GM04504 (cell line): ENCODE data around the gene RAB11FIP4.

ENCODE experiments used
- DNase-seq: peaks from one replicate; pipeline ENCODE4 v3.0.0-alpha.2; 2012; ENCODE audit warnings: low read depth

RAB11FIP4 gene

GRCh38 chr17:31459716-31460115 lies 68.2 kb downstream of the RAB11FIP4 start:
- DNase-seq: no peak

DNA sequence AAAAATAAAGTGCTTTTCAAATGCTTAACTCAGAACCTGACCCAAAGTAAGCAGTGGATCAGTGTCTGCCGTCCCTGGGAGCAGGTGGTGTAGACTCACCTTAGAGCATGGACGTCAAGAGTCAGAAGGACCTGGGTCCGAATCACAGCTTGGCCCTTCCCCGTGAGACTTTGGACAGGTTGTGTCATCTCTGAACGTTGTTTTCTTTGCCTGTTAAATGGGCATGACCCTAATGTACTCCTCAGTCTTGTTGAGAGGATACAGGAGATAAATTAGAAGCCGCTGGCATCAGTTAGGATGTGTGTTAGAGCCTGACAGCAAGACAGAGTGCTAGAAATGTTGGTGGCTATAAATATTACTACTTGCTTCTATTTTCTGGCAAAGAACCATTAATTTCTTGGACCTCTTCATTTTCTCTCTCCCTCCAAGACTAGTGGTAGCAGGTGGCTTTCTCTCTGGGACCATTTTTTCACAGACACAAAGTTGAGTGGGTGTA lies 68.8 kb downstream of the RAB11FIP4 start:
- DNase-seq: no peak

GRCh38 chr17:31461227-31461810 lies 69.8 kb downstream of the RAB11FIP4 start:
- DNase-seq: no peak

DNA sequence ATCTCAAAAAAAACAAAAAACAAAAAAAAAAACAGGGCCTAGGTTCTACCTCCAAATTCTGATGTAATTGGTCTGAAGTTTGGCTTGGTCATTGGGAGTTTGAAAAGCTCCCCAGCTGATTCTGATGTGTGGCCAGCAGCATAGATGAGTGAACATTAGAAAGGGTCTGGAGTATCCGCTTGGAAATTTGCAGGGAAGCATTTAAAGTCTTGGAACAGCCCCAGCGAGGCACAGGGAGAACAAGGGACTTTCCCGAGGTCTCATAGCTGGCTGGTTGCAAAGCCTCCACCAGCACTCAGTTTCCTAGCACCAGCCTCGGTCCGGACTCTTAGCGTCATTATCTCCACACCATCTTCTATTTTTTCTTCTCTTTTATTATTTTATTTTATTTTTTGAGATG lies 70.8 kb downstream of the RAB11FIP4 start:
- no peak for DNase-seq

DNA sequence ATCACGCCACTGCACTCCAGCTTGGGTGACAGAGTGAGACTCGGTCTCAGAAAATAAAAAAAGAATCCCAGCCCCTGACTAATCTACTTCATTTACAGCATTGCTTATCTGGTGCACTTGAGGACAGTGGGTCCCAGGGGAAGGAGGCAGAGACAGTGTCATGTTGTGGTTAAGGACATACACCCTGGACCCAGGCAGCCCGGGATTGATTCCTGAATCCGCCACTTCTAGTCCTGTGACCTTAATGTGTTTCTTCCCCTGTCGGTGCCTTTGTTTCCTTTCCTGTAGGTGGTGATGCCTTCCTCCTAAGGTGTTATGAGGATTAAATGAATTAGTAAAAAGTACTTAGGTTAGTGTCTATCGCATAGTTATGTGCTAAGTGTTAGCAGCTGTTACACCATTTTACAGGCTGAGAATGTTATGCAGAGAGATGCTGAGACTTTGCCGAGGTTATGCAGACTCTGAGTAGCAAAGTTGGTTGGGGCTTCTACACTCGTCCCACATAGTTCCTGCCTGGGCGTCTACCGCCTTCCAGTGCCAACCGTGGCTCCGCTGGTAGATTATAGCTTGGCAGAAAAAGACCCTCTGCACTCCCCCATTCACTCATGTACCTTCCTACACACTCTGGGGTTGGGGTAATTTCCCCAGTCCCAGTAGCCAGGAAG lies 74.8 kb downstream of the RAB11FIP4 start:
- DNase-seq: no peak

- DNase-seq: no peak
Observed at GRCh38 chr17:31467502-31468256, 76.2 kb downstream of the RAB11FIP4 start.

GRCh38 chr17:31469959-31470358 lies 78.5 kb downstream of the RAB11FIP4 start:
- DNase-seq: no peak

DNA sequence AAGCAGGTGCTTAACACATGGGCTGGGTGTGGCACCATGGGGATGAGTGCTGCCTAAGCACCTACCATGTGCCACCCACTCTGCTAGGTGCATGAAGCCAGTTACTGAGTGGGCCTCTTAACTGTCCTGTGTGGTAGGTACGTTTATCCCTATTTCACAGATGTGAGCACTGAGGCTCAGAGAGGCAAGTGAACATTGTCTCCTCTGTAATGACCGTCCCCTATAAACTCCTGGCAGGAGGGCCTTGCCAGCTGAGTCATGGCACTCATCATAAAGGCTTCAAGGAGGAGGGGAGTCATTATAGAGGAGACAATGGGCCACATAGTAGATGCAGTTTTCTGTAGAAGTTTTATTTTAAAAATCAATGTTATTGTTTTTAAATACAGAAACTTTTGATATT lies 79.1 kb downstream of the RAB11FIP4 start:
- no peak for DNase-seq

DNA sequence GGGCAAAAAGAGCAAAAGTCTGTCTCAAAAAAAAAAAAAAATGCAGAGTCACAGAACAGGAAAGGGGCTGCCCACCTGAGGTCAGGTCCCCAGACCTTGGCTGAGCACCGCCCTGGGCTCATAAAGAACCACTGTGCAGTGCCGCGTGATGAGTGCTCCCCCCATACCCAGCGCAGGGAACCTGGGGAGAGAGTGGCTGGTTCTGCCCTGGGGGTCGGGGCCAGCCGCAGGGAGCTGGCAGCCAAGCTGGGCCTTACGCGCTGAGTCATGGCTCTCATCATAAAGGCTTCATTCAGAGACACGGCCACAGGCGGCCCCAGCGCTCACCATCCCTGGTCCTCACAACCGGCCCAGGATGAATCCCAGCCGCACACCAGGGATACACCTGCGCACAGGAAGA lies 80.7 kb downstream of the RAB11FIP4 start:
- DNase-seq: no peak

- DNase-seq: no peak
Observed at GRCh38 chr17:31475378-31476162, 84.1 kb downstream of the RAB11FIP4 start.

DNA sequence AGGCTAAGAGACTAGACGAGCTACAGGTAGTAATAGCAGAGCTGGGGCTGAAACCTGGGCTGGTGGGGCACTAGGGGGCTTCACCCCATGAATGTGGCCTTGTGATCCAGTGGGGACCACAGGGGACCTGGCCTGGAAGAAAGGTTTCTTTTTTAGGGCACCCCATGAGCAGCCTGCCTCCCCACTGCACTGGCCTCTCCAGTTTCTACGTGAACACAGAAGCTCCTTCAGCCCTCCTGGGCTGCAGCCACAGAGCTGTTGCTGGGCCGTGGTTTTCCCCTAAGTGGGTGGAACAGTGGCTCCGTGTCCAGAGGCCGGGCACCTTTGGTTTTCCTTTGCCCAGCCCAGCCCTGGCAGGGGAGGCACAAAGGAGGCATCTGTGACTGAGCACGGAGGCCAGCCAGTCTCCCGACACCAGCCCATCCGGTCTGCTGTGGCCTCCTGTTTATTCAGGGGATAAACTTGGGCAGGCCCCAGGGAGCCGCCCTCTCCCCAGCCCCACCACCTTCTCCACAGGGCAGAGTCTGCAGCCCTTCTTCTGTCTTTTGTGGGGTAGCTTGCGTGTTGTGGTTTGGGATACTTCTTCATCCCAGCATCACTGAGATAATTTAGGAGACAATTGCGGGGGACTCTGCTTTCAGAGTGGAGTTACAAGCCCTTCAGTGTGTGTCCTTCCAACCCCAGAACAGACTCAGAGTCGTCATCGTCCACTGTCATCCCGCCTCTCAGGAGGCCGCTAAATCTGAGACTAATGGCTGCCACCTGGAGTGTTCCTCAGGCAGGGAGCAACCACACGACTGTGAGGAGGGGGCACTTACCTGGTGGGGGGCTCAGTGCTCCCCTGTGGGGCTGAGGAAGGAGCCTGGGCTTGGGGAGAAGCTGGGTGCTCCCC lies 85.3 kb downstream of the RAB11FIP4 start:
- DNase-seq: no peak

GRCh38 chr17:31477417-31478055 lies 86.1 kb downstream of the RAB11FIP4 start:
- no peak for DNase-seq

- DNase-seq: no peak
Observed at GRCh38 chr17:31479062-31479408, 87.6 kb downstream of the RAB11FIP4 start.

- DNase-seq: no peak
Observed at GRCh38 chr17:31479524-31479923, 88.0 kb downstream of the RAB11FIP4 start.

DNA sequence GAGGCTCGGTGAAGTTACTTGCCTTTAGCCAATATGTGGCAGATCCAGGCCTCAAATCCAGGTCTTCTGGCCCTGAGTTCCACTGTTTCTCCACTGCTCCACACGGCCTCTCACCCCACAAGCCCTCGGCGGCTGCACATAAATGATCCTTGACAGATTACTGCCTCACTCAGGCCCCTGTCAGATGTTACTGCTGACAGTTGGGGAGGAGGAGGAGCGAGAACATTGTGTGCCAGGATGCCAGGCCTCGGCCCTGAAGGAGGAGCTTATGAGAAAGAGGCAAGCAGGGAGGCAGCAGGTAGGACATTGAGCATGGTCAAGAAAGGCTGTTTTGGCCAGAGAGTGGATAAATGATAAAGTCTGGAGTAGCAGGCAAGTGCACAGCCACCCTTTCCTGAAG lies 88.6 kb downstream of the RAB11FIP4 start:
- no peak for DNase-seq

DNA sequence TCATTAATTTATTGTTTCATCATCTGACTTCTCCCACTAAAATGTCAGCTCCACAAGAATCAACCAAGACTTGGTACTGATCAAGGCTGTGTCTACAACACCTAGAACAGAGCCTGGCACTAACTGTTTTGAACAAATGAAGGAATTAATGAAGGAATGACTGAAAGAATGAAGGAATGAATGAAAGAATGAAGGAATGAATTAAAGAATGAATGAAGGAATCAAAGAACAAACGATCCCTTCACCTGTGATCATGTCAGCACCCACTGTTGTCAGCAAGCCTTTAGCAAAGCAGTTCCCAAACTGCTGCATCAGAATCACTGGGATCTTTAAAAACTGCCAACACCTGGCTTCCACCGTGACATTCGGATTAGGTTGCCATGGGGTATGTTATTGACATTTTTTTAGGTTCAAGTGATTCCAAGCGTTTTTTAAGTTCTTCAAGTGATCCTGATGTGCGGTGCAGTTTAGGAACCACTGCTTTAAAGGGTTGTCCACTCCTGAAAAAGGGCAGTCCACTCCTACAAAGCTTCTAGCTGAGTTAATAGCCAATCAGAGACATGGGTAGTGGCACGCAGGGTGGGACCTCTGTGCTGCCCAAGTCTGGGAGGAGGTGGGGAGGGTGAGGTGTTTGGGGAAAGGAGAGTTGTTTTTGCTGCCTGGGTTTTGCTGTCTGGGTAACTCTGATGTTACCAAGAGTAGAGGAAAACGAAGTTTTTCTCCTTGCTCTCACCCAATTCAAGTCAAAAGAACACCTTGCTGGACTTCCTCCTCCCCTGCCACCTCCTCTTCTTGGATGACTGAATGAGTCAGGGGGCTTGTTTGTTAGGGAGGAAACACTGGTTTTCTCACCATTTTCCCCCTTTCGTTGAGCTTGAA lies 89.7 kb downstream of the RAB11FIP4 start:
- DNase-seq: no peak

GRCh38 chr17:31481783-31482081 lies 90.3 kb downstream of the RAB11FIP4 start:
- DNase-seq: no peak

- DNase-seq: no peak
Observed at GRCh38 chr17:31484821-31485220, 93.3 kb downstream of the RAB11FIP4 start.

- no peak for DNase-seq
Observed at GRCh38 chr17:31486351-31487062, 95.0 kb downstream of the RAB11FIP4 start.
